HG02642 (cell line): ENCODE results near the gene POM121L12.

Source experiments
- ATAC-seq: cut with Tn5 transposase; IDR thresholded peaks from one replicate; pipeline ENCODE4 v1.9.1; 2021; ENCODE audit warnings: mild to moderate bottlenecking; ENCODE audit not compliant: unreplicated experiment, poor library complexity

The POM121L12 gene

DNA sequence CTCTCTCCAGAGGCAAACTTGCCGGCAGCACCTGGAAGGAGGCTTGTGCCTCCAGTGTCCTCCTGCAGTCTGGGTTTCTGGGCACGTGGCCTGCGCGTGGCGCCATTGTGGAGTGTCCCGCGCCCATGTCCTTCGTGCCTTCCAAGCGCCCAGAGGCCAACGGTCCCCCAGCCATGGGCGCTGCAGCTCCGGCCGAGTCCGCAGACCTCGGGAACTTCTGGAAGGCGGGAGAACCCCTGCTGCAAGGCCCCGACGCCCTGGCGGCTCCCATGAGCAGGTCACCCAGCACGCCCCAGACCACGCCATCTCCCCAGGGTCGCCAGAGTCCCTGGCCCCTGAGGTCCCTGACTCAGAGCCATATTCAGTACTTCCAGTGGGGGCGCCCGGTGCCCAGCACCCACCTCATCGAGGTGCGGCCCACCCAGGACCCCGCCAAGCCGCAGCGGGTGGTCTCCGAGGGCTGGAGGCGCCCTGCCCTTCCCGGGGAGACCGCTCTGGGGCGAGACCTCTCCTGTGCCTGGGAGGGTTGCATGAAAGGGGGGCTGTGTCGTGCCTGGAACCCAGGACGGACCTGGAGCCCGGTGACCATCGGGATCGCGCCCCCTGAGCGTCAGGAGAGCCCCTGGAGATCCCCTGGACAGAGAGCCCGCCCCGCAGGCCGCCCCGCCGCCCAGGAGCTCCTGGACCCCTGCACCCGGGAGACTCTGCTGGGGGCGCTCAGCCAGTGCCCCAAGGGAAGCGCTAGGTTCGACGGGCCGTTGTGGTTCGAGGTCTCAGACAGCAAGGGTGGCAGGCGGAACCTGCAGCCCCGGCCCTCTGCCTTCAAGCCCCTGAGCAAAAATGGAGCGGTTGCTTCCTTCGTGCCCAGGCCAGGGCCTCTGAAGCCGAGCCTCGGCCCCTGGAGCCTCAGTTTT, at the start of gene POM121L12:
POM121L12 (plus strand) TSS at position 135 of the 914 bp plus-strand sequence; CDS start at position 174, 39 bp downstream.
- no peak for ATAC-seq

DNA sequence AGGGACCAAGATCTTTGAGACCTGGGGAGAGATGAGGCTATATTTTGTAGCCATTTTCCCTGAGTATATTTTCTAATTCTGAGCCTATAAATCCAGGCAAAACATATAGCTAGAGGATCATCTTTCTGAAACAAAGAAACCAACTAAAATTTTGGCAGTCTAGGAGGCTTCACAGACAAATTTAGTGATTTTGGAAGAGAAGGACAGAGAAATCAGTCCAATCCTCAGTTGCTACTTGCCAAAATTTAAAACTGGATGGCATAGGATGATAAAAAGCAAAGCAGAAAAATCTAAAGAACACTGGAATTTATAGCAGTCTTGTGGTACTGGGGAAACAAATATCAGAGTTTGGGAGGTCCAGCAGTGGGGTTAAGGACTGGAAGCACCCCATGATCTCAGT, 43.4 kb upstream of the POM121L12 start:
- ATAC-seq = no peak

- ATAC-seq = no peak
Observed at GRCh38 chr7:52992479-52993162, 42.8 kb upstream of the POM121L12 start.

- no peak for ATAC-seq
Observed at GRCh38 chr7:52995676-52996075, 39.8 kb upstream of the POM121L12 start.

GRCh38 chr7:53001221-53001620, 34.2 kb upstream of the POM121L12 start:
- no peak for ATAC-seq

- ATAC-seq = no peak
Observed at GRCh38 chr7:53002389-53002788, 33.0 kb upstream of the POM121L12 start.

DNA sequence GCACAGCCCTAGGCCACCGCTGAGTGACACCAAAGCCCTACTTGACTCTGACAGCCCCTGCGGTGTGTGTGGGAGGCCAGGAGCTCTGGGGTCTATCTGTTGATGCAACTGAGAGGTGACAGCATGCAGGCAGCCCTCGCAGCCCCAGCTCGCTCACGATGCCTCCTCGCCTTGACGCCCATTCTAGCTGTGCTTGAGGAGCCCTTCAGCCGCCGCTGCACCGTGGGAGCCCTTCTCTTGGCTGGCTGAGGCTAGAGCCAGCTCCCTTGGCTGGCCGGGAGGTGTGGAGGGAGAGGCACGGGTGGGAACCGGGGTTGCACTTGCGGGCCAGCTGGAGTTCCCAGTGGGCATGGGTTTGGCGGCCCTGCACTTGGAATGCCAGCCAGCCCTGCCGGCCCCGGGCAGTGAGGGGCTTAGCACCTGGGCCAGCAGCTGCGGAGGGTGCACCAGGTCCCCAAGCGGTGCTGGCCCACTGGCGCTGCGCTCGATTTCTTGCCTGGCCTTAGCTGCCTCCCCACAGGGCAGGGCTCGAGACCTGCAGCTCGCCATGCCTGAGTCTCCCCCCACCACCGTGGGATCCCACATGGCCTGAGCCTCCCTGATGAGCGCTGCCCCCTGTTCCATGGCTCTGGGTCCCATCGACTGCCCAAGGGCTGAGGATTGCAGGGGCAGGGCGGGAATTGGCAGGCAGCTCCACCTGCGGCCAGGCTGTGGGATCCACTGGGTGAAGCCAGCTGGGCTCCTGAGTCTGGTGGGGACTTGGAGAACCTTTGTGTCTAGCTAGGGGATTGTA, 31.6 kb upstream of the POM121L12 start:
- ATAC-seq = no peak

DNA sequence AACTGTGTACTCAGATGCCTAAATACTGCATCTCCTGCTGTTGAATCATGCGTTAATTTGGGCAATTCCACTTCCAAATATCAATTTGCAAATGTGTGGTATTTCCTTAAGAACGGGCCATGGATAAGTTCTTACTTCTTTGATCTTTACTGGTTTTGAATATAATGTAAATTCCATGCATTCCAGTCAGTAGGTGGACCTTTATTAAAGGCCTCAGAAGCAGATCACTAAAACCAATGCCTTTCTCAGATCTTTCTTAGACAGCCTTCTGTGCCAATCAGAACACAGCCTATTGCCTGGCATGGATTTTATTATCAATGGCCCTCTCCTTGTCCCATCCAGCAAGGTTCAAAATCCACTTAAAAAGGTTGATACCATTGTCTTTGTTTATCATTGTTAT, 21.5 kb upstream of the POM121L12 start:
- ATAC-seq = no peak

DNA sequence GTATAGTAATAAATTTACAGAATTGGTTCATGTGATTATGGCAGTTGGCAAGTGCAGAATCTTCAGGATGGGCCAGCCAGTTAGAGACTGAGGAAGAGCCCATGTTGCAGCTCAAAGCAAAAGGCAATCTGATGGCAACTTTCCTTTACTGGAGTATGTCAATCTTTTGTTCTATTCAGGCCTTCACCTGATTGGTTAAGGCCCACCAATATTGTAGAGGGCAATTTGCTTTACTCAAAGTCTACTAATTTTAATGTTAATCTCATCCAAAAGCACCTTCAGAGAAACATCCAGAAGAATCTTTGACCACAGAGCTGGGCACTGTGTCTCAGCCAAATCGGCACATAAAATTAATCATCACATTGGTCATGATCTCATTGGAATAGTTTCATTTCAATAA, 20.0 kb upstream of the POM121L12 start:
- no peak for ATAC-seq

- no peak for ATAC-seq
Observed at GRCh38 chr7:53022893-53023292, 12.5 kb upstream of the POM121L12 start.

GRCh38 chr7:53048638-53049037, 13.2 kb downstream of the POM121L12 start:
- no peak for ATAC-seq

- ATAC-seq = no peak
Observed at GRCh38 chr7:53050433-53050832, 15.0 kb downstream of the POM121L12 start.

DNA sequence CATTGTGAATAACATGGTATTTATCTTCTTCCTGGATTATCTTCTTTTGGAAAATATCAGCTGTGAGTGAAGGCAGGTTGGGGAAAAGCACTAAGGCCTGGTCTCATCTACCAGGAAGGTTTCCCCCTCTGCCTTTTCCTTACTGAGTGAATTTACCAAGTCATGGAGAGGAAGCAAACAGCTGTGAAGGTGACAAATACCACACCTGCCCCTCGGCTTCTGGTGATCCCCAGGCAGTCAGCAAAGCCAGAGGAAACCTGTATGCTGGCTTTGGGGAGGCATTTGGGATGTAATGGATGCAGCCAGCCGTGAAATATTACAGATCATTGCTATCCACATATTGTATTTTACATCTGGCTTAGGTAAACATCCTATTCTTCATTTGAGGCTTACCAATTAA, 24.2 kb downstream of the POM121L12 start:
- no peak for ATAC-seq

- ATAC-seq = no peak
Observed at GRCh38 chr7:53060066-53060465, 24.6 kb downstream of the POM121L12 start.

- ATAC-seq = no peak
Observed at GRCh38 chr7:53062796-53063195, 27.4 kb downstream of the POM121L12 start.

GRCh38 chr7:53068673-53069072, 33.2 kb downstream of the POM121L12 start:
- no peak for ATAC-seq

DNA sequence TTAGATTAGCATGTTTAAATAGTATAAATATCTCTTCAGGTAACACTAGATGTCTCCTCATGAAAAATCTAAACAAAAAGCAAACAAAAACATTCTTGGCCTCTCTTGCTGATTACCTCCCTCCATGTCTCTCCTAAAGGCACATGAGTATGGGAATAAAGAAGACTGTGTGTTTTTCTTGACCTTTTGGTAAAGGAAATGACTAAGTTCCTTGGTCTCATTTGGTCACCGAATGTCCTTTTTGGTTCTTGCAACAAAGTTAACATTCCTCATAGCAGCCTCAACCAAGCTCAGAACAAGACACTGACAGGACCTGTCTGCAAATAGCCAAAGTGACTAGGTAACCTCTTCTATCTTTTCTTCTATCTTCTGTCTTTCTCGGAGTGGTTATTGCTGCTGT, 35.5 kb downstream of the POM121L12 start:
- ATAC-seq = no peak
